ENCODE results near the gene ERGIC2. TPM values are rescaled to one million over a fixed set of nuclear protein-coding genes. Genes with fewer than 3 reads are reported as not detected.
"Not testable (repeated sequence)": the region's sequence is repeated elsewhere in the genome, so short reads cannot be mapped to it uniquely, and the experiment has no call there.

ERGIC2 gene
- total RNA-seq, 1 donor from 2014 or later: 52.8 TPM

DNA sequence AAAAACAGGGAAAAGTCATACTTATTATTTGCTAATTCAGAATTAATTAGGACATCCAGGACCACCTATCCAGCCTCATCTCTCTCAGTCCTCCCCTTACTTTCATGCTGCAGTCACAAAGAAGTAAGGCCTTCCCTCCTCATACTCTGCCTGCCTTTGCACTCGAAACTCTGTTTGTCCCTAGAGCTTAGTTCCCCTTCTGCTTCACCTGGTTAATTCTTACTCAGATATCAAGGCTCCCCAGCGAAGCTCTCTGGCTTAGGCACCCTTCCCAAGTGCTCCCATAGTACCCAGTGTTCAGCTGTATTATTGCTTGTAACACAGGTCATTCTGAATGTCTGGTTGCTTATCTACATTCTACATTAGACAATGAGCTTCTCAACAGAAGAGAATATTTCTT, 81.3 kb downstream of the ERGIC2 start:
- Histone ChIP-seq H3K27ac (no peak overlapping the region), H3K36me3 (no peaks in the 10 kb centered on the region), H3K27me3 (no peaks in the 10 kb centered on the region), H3K9me3 (no peaks in the 10 kb centered on the region), H3K4me3 (no peak overlapping the region), H3K4me1 (no peaks in the 10 kb centered on the region)
- DNase-seq (ENCODE audit: extremely low spot score in 2 of 2): no peak
- intact Hi-C loops (cut with DNase I): no loop called here
- TF ChIP-seq POLR2AphosphoS5 (IDR thresholded peaks at IDR 0.05; ENCODE audit: insufficient read depth in 1 of 2, low read depth in 1 of 2): no peak
- no peak for TF ChIP-seq POLR2A (IDR thresholded peaks at IDR 0.05)
- TF ChIP-seq, protein P1, sequence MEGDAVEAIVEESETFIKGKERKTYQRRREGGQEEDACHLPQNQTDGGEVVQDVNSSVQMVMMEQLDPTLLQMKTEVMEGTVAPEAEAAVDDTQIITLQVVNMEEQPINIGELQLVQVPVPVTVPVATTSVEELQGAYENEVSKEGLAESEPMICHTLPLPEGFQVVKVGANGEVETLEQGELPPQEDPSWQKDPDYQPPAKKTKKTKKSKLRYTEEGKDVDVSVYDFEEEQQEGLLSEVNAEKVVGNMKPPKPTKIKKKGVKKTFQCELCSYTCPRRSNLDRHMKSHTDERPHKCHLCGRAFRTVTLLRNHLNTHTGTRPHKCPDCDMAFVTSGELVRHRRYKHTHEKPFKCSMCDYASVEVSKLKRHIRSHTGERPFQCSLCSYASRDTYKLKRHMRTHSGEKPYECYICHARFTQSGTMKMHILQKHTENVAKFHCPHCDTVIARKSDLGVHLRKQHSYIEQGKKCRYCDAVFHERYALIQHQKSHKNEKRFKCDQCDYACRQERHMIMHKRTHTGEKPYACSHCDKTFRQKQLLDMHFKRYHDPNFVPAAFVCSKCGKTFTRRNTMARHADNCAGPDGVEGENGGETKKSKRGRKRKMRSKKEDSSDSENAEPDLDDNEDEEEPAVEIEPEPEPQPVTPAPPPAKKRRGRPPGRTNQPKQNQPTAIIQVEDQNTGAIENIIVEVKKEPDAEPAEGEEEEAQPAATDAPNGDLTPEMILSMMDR (IDR thresholded peaks at IDR 0.05): no peak

DNA sequence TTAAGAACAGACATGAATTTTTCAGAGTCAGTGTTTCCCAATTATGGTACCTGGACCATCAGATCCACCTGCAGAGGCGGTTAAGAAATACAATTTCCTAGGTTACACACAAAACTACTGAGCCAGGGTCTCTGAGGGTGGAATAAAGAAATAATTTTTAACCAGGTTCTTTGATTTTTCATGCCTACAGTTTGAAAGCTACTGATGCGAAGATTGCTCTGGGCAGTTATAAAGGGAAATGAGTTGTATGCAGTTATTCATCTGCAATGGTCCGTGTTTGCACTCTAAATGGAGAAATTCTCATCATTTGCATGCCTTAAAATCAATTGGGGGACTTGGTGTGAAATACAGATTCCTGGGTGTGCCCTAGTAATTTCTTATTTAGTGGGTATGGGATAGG, 89.7 kb downstream of the ERGIC2 start:
- H3K27me3 ChIP-seq: no peaks in the 10 kb centered on the region
- H3K4me3 ChIP-seq: no peak overlapping the region
- H3K36me3 ChIP-seq: no peaks in the 10 kb centered on the region
- H3K9me3 ChIP-seq: no peaks in the 10 kb centered on the region
- H3K4me1 ChIP-seq: no peaks in the 10 kb centered on the region
- no peak for TF ChIP-seq POLR2AphosphoS5 (IDR thresholded peaks at IDR 0.05; ENCODE audit: insufficient read depth in 1 of 2, low read depth in 1 of 2)
- no peak for TF ChIP-seq POLR2A (IDR thresholded peaks at IDR 0.05)
- TF ChIP-seq, protein P1 (IDR thresholded peaks at IDR 0.05): no peak
- intact Hi-C loops (cut with DNase I): no loop called here
- DNase-seq (ENCODE audit: extremely low spot score in 2 of 2): no peak
- no peak overlapping the region for H3K27ac ChIP-seq

DNA sequence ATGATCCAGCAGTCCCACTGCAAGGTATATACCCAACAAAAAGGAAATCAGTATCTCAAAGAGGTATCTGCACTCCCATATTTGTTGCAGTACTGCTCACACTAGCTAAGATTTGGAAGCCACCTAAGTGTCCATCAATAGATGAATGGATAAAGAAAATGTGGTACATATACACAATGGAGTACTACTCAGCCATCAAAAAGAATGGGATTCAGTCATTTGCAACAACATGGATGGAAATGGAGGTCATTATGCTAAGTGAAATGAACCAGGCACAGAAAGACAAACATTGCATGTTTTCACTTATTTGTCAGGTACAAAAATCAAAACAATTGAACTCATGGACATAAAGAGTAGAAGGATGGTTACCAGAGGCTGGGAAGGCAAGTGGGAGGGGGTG, 90.5 kb downstream of the ERGIC2 start:
- H3K9me3 ChIP-seq; H3K27ac ChIP-seq; H3K4me3 ChIP-seq; H3K4me1 ChIP-seq; H3K36me3 ChIP-seq; intact Hi-C loops (cut with DNase I); H3K27me3 ChIP-seq; DNase-seq (ENCODE audit: extremely low spot score in 2 of 2): not testable (repeated sequence)

DNA sequence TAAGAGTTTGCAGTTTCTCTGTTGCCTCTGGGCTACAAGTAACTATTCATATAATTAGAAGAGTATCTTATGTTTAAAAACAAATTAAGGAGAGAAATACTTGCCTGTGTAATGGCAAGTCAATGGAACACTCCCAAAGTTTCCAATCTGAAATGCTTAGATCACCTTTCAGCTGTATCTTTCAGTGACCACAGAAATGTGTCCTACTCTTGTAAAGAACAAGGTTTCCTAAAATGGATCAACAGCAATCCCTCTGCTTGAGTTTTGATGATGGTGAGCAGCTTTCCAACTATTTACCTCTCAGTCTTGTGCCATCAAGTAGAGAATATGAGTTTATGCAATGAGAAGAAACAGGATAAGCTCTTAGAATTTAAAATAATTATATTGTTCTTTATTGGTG, 92.9 kb downstream of the ERGIC2 start:
- Histone ChIP-seq H3K9me3 (no peaks in the 10 kb centered on the region), H3K27me3 (no peaks in the 10 kb centered on the region), H3K4me1 (no peaks in the 10 kb centered on the region), H3K4me3 (no peak overlapping the region), H3K36me3 (no peaks in the 10 kb centered on the region), H3K27ac (no peak overlapping the region)
- no peak for DNase-seq (ENCODE audit: extremely low spot score in 2 of 2)
- intact Hi-C loops (cut with DNase I): no loop called here
- TF ChIP-seq POLR2A (IDR thresholded peaks at IDR 0.05) (no peak), POLR2AphosphoS5 (IDR thresholded peaks at IDR 0.05; ENCODE audit: insufficient read depth in 1 of 2, low read depth in 1 of 2) (no peak)
- TF ChIP-seq, protein P1 (IDR thresholded peaks at IDR 0.05): no peak

DNA sequence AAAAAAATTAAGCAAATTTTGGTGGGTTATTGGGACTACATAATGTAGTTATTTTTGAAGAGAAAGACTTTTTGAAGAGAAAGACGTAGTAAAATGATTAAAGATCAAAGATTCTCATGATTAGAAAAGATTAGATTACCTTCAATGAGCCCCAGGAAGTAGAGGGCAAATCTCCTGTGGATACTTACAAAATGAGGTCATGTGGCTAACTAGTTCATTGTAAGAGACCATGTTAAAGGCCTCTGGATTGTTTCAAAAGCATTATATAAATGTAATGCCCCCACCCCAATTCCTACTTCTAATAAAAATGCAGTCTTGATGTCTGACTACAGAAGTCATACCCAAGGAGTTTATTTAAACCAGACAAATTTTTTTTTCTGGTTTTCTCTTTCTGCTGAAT, 93.3 kb downstream of the ERGIC2 start:
- Histone ChIP-seq H3K9me3 (no peaks in the 10 kb centered on the region), H3K4me1 (no peaks in the 10 kb centered on the region), H3K27ac (no peak overlapping the region), H3K36me3 (no peaks in the 10 kb centered on the region), H3K27me3 (no peaks in the 10 kb centered on the region), H3K4me3 (no peak overlapping the region)
- TF ChIP-seq, protein P1 (IDR thresholded peaks at IDR 0.05): no peak
- TF ChIP-seq POLR2AphosphoS5 (IDR thresholded peaks at IDR 0.05; ENCODE audit: insufficient read depth in 1 of 2, low read depth in 1 of 2): no peak
- TF ChIP-seq POLR2A (IDR thresholded peaks at IDR 0.05): no peak
- intact Hi-C loops (cut with DNase I): no loop called here
- no peak for DNase-seq (ENCODE audit: extremely low spot score in 2 of 2)

Other genes with a start within 250 kb of the ERGIC2 start
- 16.2 TPM for gene FAR2, start 231.9 kb downstream of the ERGIC2 start, total RNA-seq
- 0.25 TPM for gene OVCH1, start 116.5 kb upstream of the ERGIC2 start, total RNA-seq